WTC11 (cell line): ENCODE data around the gene RASD1. TPM values are rescaled to one million over a fixed set of nuclear protein-coding genes. Genes with fewer than 3 reads are reported as not detected.
A peak's percentile ranks its signal among the peaks of the same experiment; 100 is the strongest.

Experiments used
- ATAC-seq: fragments of 200-7000 bp; cut with Tn5 transposase; 2 replicates; pipeline ENCODE4 v1.10.0; 2021; ENCODE audit warnings: mild to moderate bottlenecking, moderate library complexity
- CTCF ChIA-PET: fragments of 300-600 bp; sonication (Branson Sonifier 250); formaldehyde crosslinking; loops from one replicate; lab custom pipeline; 2021; ENCODE audit warnings: antibody characterized with exemption; lab: Charles Lee
- POLR2A ChIA-PET: fragments of 350-600 bp; sonication (Branson Sonifier 250); formaldehyde crosslinking; loops from one replicate; lab custom pipeline; 2021; ENCODE audit warnings: antibody characterized with exemption; lab: Charles Lee
- DNase-seq: peaks from one replicate; pipeline ENCODE4 v3.0.0; 2021; ENCODE audit warnings: low spot score
- H3K27ac Mint-ChIP-seq: 2 replicates; pipeline ENCODE4 v1.8.0; 2021; ENCODE audit warnings: mixed read lengths
- H3K27me3 Mint-ChIP-seq: 2 replicates; pipeline ENCODE4 v1.8.0; 2021; ENCODE audit warnings: low read depth, mild to moderate bottlenecking, moderate library complexity, mixed read lengths
- H3K36me3 Mint-ChIP-seq: 2 replicates; pipeline ENCODE4 v1.8.0; 2021; ENCODE audit warnings: mixed read lengths
- H3K4me1 Mint-ChIP-seq: 2 replicates; pipeline ENCODE4 v1.8.0; 2022; ENCODE audit warnings: mixed read lengths
- H3K4me3 Mint-ChIP-seq: 2 replicates; pipeline ENCODE4 v1.8.0; 2021; ENCODE audit warnings: mild to moderate bottlenecking, moderate library complexity, mixed read lengths
- H3K9me3 Mint-ChIP-seq: 2 replicates; pipeline ENCODE4 v1.8.0; 2021; ENCODE audit warnings: mixed read lengths
- CREM ChIP-seq: sonication (generic); formaldehyde crosslinking; IDR thresholded peaks from 2 replicates; pipeline ENCODE4 v1.8.1; 2022; ENCODE audit warnings: mild to moderate bottlenecking, missing genetic modification reagents, moderate library complexity
- ELF4 ChIP-seq: sonication (generic); formaldehyde crosslinking; IDR thresholded peaks from 2 replicates; pipeline ENCODE4 v1.8.1; 2022; ENCODE audit warnings: low read depth, mild to moderate bottlenecking, moderate library complexity, missing genetic modification reagents
- ETV6 ChIP-seq: sonication (generic); formaldehyde crosslinking; IDR thresholded peaks from 2 replicates; pipeline ENCODE4 v1.8.1; 2022; ENCODE audit warnings: mild to moderate bottlenecking, missing genetic modification reagents
- FOXJ3 ChIP-seq: sonication (generic); formaldehyde crosslinking; IDR thresholded peaks from 2 replicates; pipeline ENCODE4 v1.9.0; 2021; ENCODE audit warnings: missing genetic modification reagents, mild to moderate bottlenecking, borderline replicate concordance
- FOXK1 ChIP-seq: sonication (generic); formaldehyde crosslinking; IDR thresholded peaks from 2 replicates; pipeline ENCODE4 v1.8.0; 2022; ENCODE audit warnings: mild to moderate bottlenecking, moderate library complexity, missing genetic modification reagents
- FOXP1 ChIP-seq: sonication (generic); formaldehyde crosslinking; IDR thresholded peaks from 2 replicates; pipeline ENCODE4 v1.8.0; 2022; ENCODE audit warnings: missing genetic modification reagents, mild to moderate bottlenecking, moderate library complexity, borderline replicate concordance
- JUN ChIP-seq: sonication (generic); formaldehyde crosslinking; IDR thresholded peaks from 2 replicates; pipeline ENCODE4 v1.8.0; 2023; ENCODE audit warnings: mild to moderate bottlenecking, missing genetic modification reagents
- NFATC4 ChIP-seq: fragments of 250-450 bp; sonication (Bioruptor Pico); IDR thresholded peaks from 2 replicates; pipeline ENCODE4 v1.9.0; 2021; ENCODE audit warnings: mild to moderate bottlenecking
- SMAD3 ChIP-seq: sonication (generic); formaldehyde crosslinking; IDR thresholded peaks from 2 replicates; pipeline ENCODE4 v1.8.0; 2022; ENCODE audit warnings: missing genetic modification reagents, mild to moderate bottlenecking, borderline replicate concordance
- TCF7 ChIP-seq: sonication (generic); formaldehyde crosslinking; IDR thresholded peaks from 2 replicates; pipeline ENCODE4 v1.8.0; 2022; ENCODE audit warnings: mild to moderate bottlenecking, low read depth, missing genetic modification reagents, moderate library complexity
- ZNF416 ChIP-seq: fragments of 250-450 bp; sonication (Bioruptor Pico); IDR thresholded peaks from 2 replicates; pipeline ENCODE4 v1.9.0; 2021; ENCODE audit warnings: mild to moderate bottlenecking, inconsistent platforms
- ZNF423 ChIP-seq: fragments of 250-450 bp; sonication (Bioruptor Pico); IDR thresholded peaks from 2 replicates; pipeline ENCODE4 v2.1.2; 2022; ENCODE audit warnings: mild to moderate bottlenecking, moderate library complexity
- ZNF671 ChIP-seq: fragments of 250-450 bp; sonication (Bioruptor Pico); IDR thresholded peaks from 2 replicates; pipeline ENCODE4 v1.8.0; 2021; ENCODE audit warnings: mild to moderate bottlenecking
- total RNA-seq: library from RNA; stranded (reverse); gene quantifications from 3 replicates; pipeline ENCODE4 v1.2.3, GENCODE V29; 2021
- TF ChIP-seq, protein P1 (sequence below): fragments of 250-450 bp; sonication (Bioruptor Pico); IDR thresholded peaks from 2 replicates; pipeline ENCODE4 v1.9.0; 2021; ENCODE audit warnings: mild to moderate bottlenecking, borderline replicate concordance
- TF ChIP-seq, protein P2 (sequence below): sonication (generic); formaldehyde crosslinking; IDR thresholded peaks from 2 replicates; pipeline ENCODE4 v1.8.0; 2023; ENCODE audit warnings: missing genetic modification reagents, mild to moderate bottlenecking, borderline replicate concordance

Gene RASD1
- total RNA-seq, 1 experiment from 2014 or later: 5.1 TPM

DNA sequence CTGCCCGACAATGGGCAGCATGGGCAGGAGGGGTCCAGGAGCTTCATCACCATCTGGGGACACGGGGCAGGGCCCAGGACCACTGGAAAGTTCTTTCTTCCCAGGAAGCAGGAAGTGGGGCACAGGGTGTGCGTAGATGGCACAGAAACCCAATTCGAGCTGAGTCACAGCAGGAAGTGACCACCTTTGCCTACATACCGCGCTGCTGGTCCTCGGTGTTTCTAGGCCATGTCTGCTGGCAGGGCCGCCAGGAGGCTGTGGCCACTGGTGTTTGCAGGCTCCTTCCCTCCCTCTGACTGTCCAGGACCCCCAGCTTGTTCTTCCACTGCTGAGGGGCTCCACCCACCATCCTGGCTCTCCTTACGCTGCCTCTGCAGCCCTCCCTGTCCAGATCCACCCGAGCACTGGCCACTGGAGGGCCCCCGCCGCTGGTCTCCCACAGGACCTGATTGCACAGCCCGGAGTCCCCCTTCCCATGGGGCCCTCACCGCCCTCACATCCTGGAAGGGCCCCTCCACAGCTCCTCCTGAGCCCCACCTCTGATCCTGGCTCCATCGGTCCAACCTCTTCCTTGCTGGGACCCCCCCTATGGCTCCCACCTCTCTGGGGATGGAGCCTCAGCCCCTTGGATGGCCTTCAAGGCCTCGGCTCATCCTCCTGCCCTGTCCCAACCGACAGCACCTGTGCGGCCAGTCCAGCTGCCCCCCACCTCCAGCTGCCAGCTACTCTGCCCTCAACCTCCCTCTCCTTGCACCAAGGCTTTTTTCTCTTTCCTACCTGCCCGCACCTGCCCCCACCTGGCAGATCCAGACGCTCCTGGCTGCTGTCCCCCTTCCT lies 14.5 kb upstream of the RASD1 start:
- TF ChIP-seq SMAD3 (CRISPR knock-in tag) (no peak), ZNF423 (CRISPR knock-in tag) (no peak), CREM (CRISPR knock-in tag) (no peak), NFATC4 (no peak), FOXK1 (CRISPR knock-in tag) (no peak), ZNF671 (CRISPR knock-in tag) (no peak), ELF4 (CRISPR knock-in tag) (no peak)
- TF ChIP-seq, protein P1, sequence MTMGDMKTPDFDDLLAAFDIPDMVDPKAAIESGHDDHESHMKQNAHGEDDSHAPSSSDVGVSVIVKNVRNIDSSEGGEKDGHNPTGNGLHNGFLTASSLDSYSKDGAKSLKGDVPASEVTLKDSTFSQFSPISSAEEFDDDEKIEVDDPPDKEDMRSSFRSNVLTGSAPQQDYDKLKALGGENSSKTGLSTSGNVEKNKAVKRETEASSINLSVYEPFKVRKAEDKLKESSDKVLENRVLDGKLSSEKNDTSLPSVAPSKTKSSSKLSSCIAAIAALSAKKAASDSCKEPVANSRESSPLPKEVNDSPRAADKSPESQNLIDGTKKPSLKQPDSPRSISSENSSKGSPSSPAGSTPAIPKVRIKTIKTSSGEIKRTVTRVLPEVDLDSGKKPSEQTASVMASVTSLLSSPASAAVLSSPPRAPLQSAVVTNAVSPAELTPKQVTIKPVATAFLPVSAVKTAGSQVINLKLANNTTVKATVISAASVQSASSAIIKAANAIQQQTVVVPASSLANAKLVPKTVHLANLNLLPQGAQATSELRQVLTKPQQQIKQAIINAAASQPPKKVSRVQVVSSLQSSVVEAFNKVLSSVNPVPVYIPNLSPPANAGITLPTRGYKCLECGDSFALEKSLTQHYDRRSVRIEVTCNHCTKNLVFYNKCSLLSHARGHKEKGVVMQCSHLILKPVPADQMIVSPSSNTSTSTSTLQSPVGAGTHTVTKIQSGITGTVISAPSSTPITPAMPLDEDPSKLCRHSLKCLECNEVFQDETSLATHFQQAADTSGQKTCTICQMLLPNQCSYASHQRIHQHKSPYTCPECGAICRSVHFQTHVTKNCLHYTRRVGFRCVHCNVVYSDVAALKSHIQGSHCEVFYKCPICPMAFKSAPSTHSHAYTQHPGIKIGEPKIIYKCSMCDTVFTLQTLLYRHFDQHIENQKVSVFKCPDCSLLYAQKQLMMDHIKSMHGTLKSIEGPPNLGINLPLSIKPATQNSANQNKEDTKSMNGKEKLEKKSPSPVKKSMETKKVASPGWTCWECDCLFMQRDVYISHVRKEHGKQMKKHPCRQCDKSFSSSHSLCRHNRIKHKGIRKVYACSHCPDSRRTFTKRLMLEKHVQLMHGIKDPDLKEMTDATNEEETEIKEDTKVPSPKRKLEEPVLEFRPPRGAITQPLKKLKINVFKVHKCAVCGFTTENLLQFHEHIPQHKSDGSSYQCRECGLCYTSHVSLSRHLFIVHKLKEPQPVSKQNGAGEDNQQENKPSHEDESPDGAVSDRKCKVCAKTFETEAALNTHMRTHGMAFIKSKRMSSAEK (CRISPR knock-in tag): no peak
- POLR2A ChIA-PET: no interaction called here
- H3K36me3 Mint-ChIP-seq: no peaks in the 10 kb centered on the region
- peaks cover 15% of the 10 kb centered on the region for H3K4me1 Mint-ChIP-seq
- ATAC-seq (no peak), DNase-seq (no peak)
- no peaks in the 10 kb centered on the region for H3K9me3 Mint-ChIP-seq
- CTCF ChIA-PET: interaction anchor here (0.8 to 4.6 kb wide), 8 partner anchors 10 to 237 kb away, joined by 3 to 42 read pairs (median 4); partner anchors contain the start of gene RASD1
- no peak overlapping the region for H3K4me3 Mint-ChIP-seq
- no peaks in the 10 kb centered on the region for H3K27me3 Mint-ChIP-seq
- peak overlapping the region; percentile 96 for H3K27ac Mint-ChIP-seq

DNA sequence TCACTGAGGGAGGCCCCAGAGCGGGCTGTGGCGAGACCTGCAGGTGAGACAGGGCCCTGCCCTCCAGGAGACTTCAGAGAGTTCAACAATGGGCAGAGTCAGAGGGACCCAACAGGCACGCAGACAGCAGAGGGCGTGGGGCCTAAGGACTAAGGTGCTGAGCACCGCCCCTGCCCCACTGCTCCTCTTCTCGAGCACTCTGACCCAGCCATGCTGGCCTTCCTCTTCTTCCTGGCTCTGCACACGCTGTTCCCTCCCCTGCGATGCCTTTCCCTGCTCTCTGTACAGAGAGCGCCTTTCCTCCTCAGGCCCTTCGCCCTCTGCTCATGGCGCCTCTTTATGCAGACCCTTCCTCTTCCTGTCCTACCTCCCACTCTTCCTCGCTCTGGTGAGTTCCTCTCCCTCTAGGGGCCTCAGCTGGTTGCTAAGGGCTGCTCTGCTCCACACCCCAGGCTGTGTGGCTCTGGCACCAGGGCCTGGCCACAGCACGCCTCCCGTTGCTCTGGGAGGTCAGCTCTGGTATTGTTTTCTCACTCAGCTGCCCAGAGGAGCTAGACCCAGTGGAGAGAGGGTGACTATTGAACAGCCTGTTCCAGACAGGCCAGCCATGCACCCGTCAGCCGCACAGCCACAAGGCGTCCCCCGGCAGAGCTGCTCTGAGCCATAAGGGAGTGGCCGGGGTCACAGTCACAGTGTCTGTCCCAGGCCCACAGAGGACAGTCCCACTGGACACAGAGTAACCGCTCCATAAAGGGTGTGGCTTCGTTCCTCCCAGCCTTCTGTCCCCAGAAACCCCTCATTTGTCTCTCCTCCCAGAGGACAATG lies 13.6 kb upstream of the RASD1 start:
- H3K9me3 Mint-ChIP-seq: no peaks in the 10 kb centered on the region
- no peak overlapping the region for H3K4me3 Mint-ChIP-seq
- H3K36me3 Mint-ChIP-seq: no peaks in the 10 kb centered on the region
- peaks cover 6% of the 10 kb centered on the region for H3K4me1 Mint-ChIP-seq
- no peaks in the 10 kb centered on the region for H3K27me3 Mint-ChIP-seq
- DNase-seq (no peak), ATAC-seq (no peak)
- H3K27ac Mint-ChIP-seq: peak overlapping the region; percentile 96
- TF ChIP-seq, protein P2, sequence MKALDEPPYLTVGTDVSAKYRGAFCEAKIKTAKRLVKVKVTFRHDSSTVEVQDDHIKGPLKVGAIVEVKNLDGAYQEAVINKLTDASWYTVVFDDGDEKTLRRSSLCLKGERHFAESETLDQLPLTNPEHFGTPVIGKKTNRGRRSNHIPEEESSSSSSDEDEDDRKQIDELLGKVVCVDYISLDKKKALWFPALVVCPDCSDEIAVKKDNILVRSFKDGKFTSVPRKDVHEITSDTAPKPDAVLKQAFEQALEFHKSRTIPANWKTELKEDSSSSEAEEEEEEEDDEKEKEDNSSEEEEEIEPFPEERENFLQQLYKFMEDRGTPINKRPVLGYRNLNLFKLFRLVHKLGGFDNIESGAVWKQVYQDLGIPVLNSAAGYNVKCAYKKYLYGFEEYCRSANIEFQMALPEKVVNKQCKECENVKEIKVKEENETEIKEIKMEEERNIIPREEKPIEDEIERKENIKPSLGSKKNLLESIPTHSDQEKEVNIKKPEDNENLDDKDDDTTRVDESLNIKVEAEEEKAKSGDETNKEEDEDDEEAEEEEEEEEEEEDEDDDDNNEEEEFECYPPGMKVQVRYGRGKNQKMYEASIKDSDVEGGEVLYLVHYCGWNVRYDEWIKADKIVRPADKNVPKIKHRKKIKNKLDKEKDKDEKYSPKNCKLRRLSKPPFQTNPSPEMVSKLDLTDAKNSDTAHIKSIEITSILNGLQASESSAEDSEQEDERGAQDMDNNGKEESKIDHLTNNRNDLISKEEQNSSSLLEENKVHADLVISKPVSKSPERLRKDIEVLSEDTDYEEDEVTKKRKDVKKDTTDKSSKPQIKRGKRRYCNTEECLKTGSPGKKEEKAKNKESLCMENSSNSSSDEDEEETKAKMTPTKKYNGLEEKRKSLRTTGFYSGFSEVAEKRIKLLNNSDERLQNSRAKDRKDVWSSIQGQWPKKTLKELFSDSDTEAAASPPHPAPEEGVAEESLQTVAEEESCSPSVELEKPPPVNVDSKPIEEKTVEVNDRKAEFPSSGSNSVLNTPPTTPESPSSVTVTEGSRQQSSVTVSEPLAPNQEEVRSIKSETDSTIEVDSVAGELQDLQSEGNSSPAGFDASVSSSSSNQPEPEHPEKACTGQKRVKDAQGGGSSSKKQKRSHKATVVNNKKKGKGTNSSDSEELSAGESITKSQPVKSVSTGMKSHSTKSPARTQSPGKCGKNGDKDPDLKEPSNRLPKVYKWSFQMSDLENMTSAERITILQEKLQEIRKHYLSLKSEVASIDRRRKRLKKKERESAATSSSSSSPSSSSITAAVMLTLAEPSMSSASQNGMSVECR (CRISPR knock-in tag): no peak
- TF ChIP-seq TCF7 (CRISPR knock-in tag) (no peak), ZNF416 (CRISPR knock-in tag) (no peak), ZNF671 (CRISPR knock-in tag) (no peak), JUN (CRISPR knock-in tag) (no peak), ETV6 (no peak), FOXP1 (CRISPR knock-in tag) (no peak), FOXJ3 (CRISPR knock-in tag) (no peak), NFATC4 (no peak)
- ChIA-PET CTCF (interaction anchor here (0.8 to 4.6 kb wide), 5 partner anchors 9 to 238 kb away, joined by 3 to 42 read pairs (median 3); partner anchors contain the start of gene RASD1), POLR2A (no interaction called here)
